GM23248 (cell line): ENCODE data around the gene ERCC2. TPM values are rescaled to one million over a fixed set of nuclear protein-coding genes. Genes with fewer than 3 reads are reported as not detected.
A peak's percentile ranks its signal among the peaks of the same experiment; 100 is the strongest.

ENCODE experiments used
- DNase-seq: peaks from one replicate; pipeline ENCODE4 v3.0.0-alpha.2; 2015
- H2AFZ ChIP-seq: fragments of 200-600 bp; sonication (generic); 2 replicates; pipeline ENCODE4 v1.6.1; 2016; ENCODE audit warnings: antibody characterized with exemption
- H3F3A ChIP-seq: fragments of 200-600 bp; sonication (generic); 2 replicates; pipeline ENCODE4 v1.6.1; 2016; ENCODE audit warnings: mild to moderate bottlenecking, antibody characterized with exemption, mixed run types; ENCODE audit not compliant: insufficient read depth
- H3K27ac ChIP-seq: fragments of 200-600 bp; sonication (generic); 2 replicates; pipeline ENCODE4 v1.5.1; 2016; ENCODE audit warnings: mild to moderate bottlenecking
- H3K27me3 ChIP-seq: fragments of 200-600 bp; sonication (generic); replicated peaks from 2 replicates; pipeline ENCODE4 v1.6.1; 2016; ENCODE audit warnings: mild to moderate bottlenecking; ENCODE audit not compliant: insufficient read depth
- H3K36me3 ChIP-seq: fragments of 200-600 bp; sonication (generic); 2 replicates; pipeline ENCODE4 v1.6.1; 2016; ENCODE audit warnings: low read depth, mild to moderate bottlenecking
- H3K4me1 ChIP-seq: fragments of 200-600 bp; sonication (generic); 2 replicates; pipeline ENCODE4 v1.6.1; 2016; ENCODE audit warnings: mild to moderate bottlenecking; ENCODE audit not compliant: insufficient read depth
- H3K4me2 ChIP-seq: fragments of 200-600 bp; sonication (generic); one replicate; pipeline ENCODE4 v1.6.1; 2016; ENCODE audit warnings: mild to moderate bottlenecking; ENCODE audit not compliant: unreplicated experiment
- H3K4me3 ChIP-seq: fragments of 200-600 bp; sonication (generic); 2 replicates; pipeline ENCODE4 v1.5.1; 2016; ENCODE audit warnings: mild to moderate bottlenecking
- H3K79me2 ChIP-seq: fragments of 200-600 bp; sonication (generic); 2 replicates; pipeline ENCODE4 v1.6.1; 2016; ENCODE audit warnings: mild to moderate bottlenecking; ENCODE audit not compliant: insufficient read depth
- H3K9ac ChIP-seq: fragments of 200-600 bp; sonication (generic); 2 replicates; pipeline ENCODE4 v1.6.1; 2016; ENCODE audit warnings: mild to moderate bottlenecking
- H3K9me2 ChIP-seq: fragments of 200-600 bp; sonication (generic); 2 replicates; pipeline ENCODE4 v1.6.1; 2016; ENCODE audit warnings: mixed run types, mild to moderate bottlenecking, moderate library complexity; ENCODE audit not compliant: insufficient read depth
- H3K9me3 ChIP-seq: fragments of 200-600 bp; sonication (generic); one replicate; pipeline ENCODE4 v1.6.1; 2017; ENCODE audit warnings: low read depth
- H4K20me1 ChIP-seq: fragments of 200-600 bp; sonication (generic); 2 replicates; pipeline ENCODE4 v1.6.0; 2016; ENCODE audit not compliant: insufficient read depth
- EZH2 ChIP-seq: fragments of 200-600 bp; sonication (generic); IDR thresholded peaks from 2 replicates; pipeline ENCODE4 v1.6.1; 2018; ENCODE audit warnings: antibody characterized with exemption, mild to moderate bottlenecking; ENCODE audit not compliant: insufficient read depth, poor library complexity, severe bottlenecking
- EZH2phosphoT487 ChIP-seq: fragments of 200-600 bp; sonication (generic); IDR thresholded peaks from 2 replicates; pipeline ENCODE4 v1.6.1; 2018; ENCODE audit warnings: antibody characterized with exemption, moderate library complexity, mild to moderate bottlenecking, low read depth; ENCODE audit not compliant: insufficient read depth
- WGBS, 2 experiments: methylation state at CpG; one replicate each; pipeline ENCODE4 v1.1.6; 2015 to 2017; ENCODE audit warnings: low lambda C conversion rate in 2 of 2, low coverage in 1 of 2; ENCODE audit errors: missing lambda C conversion rate in 2 of 2; 5-methylcytosine and 5-hydroxymethylcytosine counted together
- in situ Hi-C: fragments of 300-500 bp; cut with MboI; formaldehyde crosslinking; loops from 2 replicates; pipeline ENCODE4 v1.15.0; 2020
- polyA plus RNA-seq: library from polyadenylated mRNA; unstranded; fragments of >200 nt; fragmentation: Nextera tagmentation; extraction: Ambion mirVana; gene quantifications from 2 replicates; pipeline ENCODE4 v1.2.1, GENCODE V29; 2016
- total RNA-seq: library from RNA; depleted of rRNA; stranded (reverse); fragments of >200 nt; shearing (Covaris generic); gene quantifications from 2 replicates; pipeline ENCODE4 v1.2.3, GENCODE V29; 2014

The ERCC2 gene
- total and polyA plus RNA-seq, 2 experiments from 2014 or later = 13.7 to 32.3 TPM

- Histone ChIP-seq H3K27me3 (no peaks in the 10 kb centered on the region; the same call in 1 of the 2 replicates), H3K36me3 (no peaks in the 10 kb centered on the region), H3K9me2 (no peaks in the 10 kb centered on the region), H3K4me1 (no peaks in the 10 kb centered on the region), H3K9ac (no peak overlapping the region), H4K20me1 (no peaks in the 10 kb centered on the region), H3K4me2 (no peak overlapping the region), H3K4me3 (no peak overlapping the region), H3K27ac (no peak overlapping the region), H2AFZ (no peak overlapping the region), H3K9me3 (no peaks in the 10 kb centered on the region), H3K79me2 (no peaks in the 10 kb centered on the region), H3F3A (no peaks in the 10 kb centered on the region)
- no peak for TF ChIP-seq EZH2phosphoT487
- no peak for TF ChIP-seq EZH2
- 76 to 84% methylated on average over 16 to 23 of the region's 25 CpGs for WGBS, 2 experiments
- in situ Hi-C loops = no loop called here
- DNase-seq = no peak
Measured at GRCh38 chr19:45347570-45348366, 22.6 kb downstream of the ERCC2 start.

GRCh38 chr19:45346449-45346848 is 23.9 kb downstream of the ERCC2 start:
- Histone ChIP-seq H3K4me3 (no peak overlapping the region), H3K9me2 (no peaks in the 10 kb centered on the region), H3K9me3 (no peaks in the 10 kb centered on the region), H3K4me2 (no peak overlapping the region), H3K36me3 (no peaks in the 10 kb centered on the region), H3K27me3 (no peaks in the 10 kb centered on the region; the same call in 1 of the 2 replicates), H3K9ac (no peak overlapping the region), H3K27ac (no peak overlapping the region), H3K4me1 (no peaks in the 10 kb centered on the region), H3F3A (no peaks in the 10 kb centered on the region), H4K20me1 (no peaks in the 10 kb centered on the region), H2AFZ (no peak overlapping the region), H3K79me2 (no peaks in the 10 kb centered on the region)
- DNase-seq = peak; percentile 58
- in situ Hi-C loops = no loop called here
- 20 to 22% methylated on average over 26 to 27 of the region's 27 CpGs for WGBS, 2 experiments
- TF ChIP-seq EZH2phosphoT487 (no peak), EZH2 (no peak)

- Histone ChIP-seq H3K27me3 (peaks cover under 1% of the 10 kb centered on the region; the same call in 1 of the 2 replicates), H4K20me1 (no peaks in the 10 kb centered on the region), H3K79me2 (no peaks in the 10 kb centered on the region), H3K4me2 (no peak overlapping the region), H2AFZ (no peak overlapping the region), H3K4me3 (no peak overlapping the region), H3K9me2 (no peaks in the 10 kb centered on the region), H3K4me1 (no peaks in the 10 kb centered on the region), H3K9me3 (no peaks in the 10 kb centered on the region), H3K9ac (no peak overlapping the region), H3K27ac (no peak overlapping the region), H3F3A (no peaks in the 10 kb centered on the region), H3K36me3 (no peaks in the 10 kb centered on the region)
- WGBS, 2 experiments = 88 to 90% methylated on average over 15 of the region's 15 CpGs
- TF ChIP-seq EZH2phosphoT487 = no peak
- TF ChIP-seq EZH2 = no peak
- in situ Hi-C loops = no loop called here
- no peak for DNase-seq
Measured at GRCh38 chr19:45345506-45345860, 24.9 kb downstream of the ERCC2 start.

GRCh38 chr19:45344621-45345505 is 25.5 kb downstream of the ERCC2 start:
- TF ChIP-seq EZH2 = no peak
- TF ChIP-seq EZH2phosphoT487 = no peak
- Histone ChIP-seq H3K27me3 (peaks cover 5% of the 10 kb centered on the region; the same call in 1 of the 2 replicates), H2AFZ (no peak overlapping the region), H4K20me1 (no peaks in the 10 kb centered on the region), H3K36me3 (no peaks in the 10 kb centered on the region), H3K79me2 (no peaks in the 10 kb centered on the region), H3K4me3 (no peak overlapping the region), H3K4me1 (no peaks in the 10 kb centered on the region), H3K9ac (no peak overlapping the region), H3K9me2 (no peaks in the 10 kb centered on the region), H3K27ac (no peak overlapping the region), H3F3A (no peaks in the 10 kb centered on the region), H3K4me2 (no peak overlapping the region), H3K9me3 (no peaks in the 10 kb centered on the region)
- 36 to 42% methylated on average over 12 to 14 of the region's 15 CpGs for WGBS, 2 experiments
- DNase-seq = peak; percentile 30
- in situ Hi-C loops = no loop called here
